ENCODE results near the gene PTAFR. TPM values are rescaled to one million over a fixed set of nuclear protein-coding genes. Genes with fewer than 3 reads are reported as not detected.
A peak's percentile ranks its signal among the peaks of the same experiment; 100 is the strongest.

PTAFR gene
- total and polyA plus RNA-seq, 2 of the 8 experiments (the other 6 are each of a cell fraction or from before 2014, with no cell fraction given) = 1.2 to 4.9 TPM

GRCh38 chr1:28113242-28113572 is 63.3 kb downstream of the PTAFR start:
- H2BK12ac ChIP-seq (ENCODE audit: low read depth, low read length) = no peak overlapping the region
- no peaks in the 10 kb centered on the region for H3K27me3 ChIP-seq (replicated peaks in 1 of 4; ENCODE audit: control insufficient read depth in 3 of 4, extremely low read depth in 1 of 4, insufficient read depth in 3 of 4, low read length in 3 of 4)
- H3K18ac ChIP-seq (ENCODE audit: extremely low read depth, low read length) = no peak overlapping the region
- POLR2A ChIA-PET (ENCODE audit: partially characterized antibody) = no interaction called here
- no peak overlapping the region for H4K5ac ChIP-seq (ENCODE audit: insufficient read length, low read depth, low read length)
- H3K14ac ChIP-seq (ENCODE audit: insufficient read length) = no peak overlapping the region
- TF ChIP-seq CTCF (IDR thresholded peaks at IDR 0.05; ENCODE audit: control extremely low read depth in 1 of 3, insufficient read depth in 1 of 3, low read depth in 1 of 3, low read length in 3 of 3) = peak; percentile 25 to 65 (median 33)
- TF ChIP-seq TBP (IDR thresholded peaks at IDR 0.05; ENCODE audit: low read depth, low read length) = no peak
- TF ChIP-seq TCF12 (IDR thresholded peaks at IDR 0.05; ENCODE audit: low read depth, low read length) = no peak
- no peak for TF ChIP-seq GTF2F1 (IDR thresholded peaks at IDR 0.05; ENCODE audit: borderline replicate concordance, low read depth, low read length)
- peak in 1 of 2 experiments; percentile 64; a peak in 2 of 4 replicates for TF ChIP-seq RAD21 (IDR thresholded peaks at IDR 0.05 in 1 of 2, conservative IDR thresholded peaks at IDR 0.05 in 1 of 2; ENCODE audit: low read depth in 2 of 2, low read length in 2 of 2)
- TF ChIP-seq CHD1 (IDR thresholded peaks at IDR 0.05; ENCODE audit: low read depth, low read length) = no peak
- TF ChIP-seq POLR2AphosphoS5 (IDR thresholded peaks at IDR 0.05; ENCODE audit: low read depth, low read length) = no peak
- no peak for TF ChIP-seq MAFK (IDR thresholded peaks at IDR 0.05; ENCODE audit: low read depth, low read length)
- TF ChIP-seq RBBP5 (IDR thresholded peaks at IDR 0.05; ENCODE audit: borderline replicate concordance, low read depth, low read length) = no peak
- TF ChIP-seq CBX8 (IDR thresholded peaks at IDR 0.05; ENCODE audit: borderline replicate concordance, low read depth, low read length) = no peak
- no peak for TF ChIP-seq SIRT6 (IDR thresholded peaks at IDR 0.05; ENCODE audit: low read length)
- no peak for TF ChIP-seq KDM5A (IDR thresholded peaks at IDR 0.05; ENCODE audit: low read length)
- no peaks in the 10 kb centered on the region for H3K36me3 ChIP-seq (ENCODE audit: control insufficient read depth in 2 of 4, insufficient read depth in 4 of 4, low read length in 3 of 4)
- no peak overlapping the region for H3K23ac ChIP-seq (ENCODE audit: insufficient read length)
- H3K4me3 ChIP-seq (ENCODE audit: extremely low read depth in 1 of 4, insufficient read depth in 2 of 4, low read depth in 3 of 4, low read length in 4 of 4) = no peak overlapping the region
- 0 out of 2 replicates have a peak, but pooled peaks cover 1% of the 10 kb centered on the region for H3K23me2 ChIP-seq (ENCODE audit: low read depth, low read length)
- DNase-seq (ENCODE audit: low read depth in 1 of 2, low spot score in 2 of 2) (no peak), FAIRE-seq (no peak)
- H2AFZ ChIP-seq (ENCODE audit: low read length) = no peak overlapping the region
- H2BK5ac ChIP-seq (ENCODE audit: low read depth, low read length) = no peak overlapping the region
- no peak overlapping the region for H2BK120ac ChIP-seq (replicated peaks; ENCODE audit: low read depth, low read length)
- CTCF ChIA-PET (ENCODE audit: partially characterized antibody) = interaction anchor here (0.6 to 5.6 kb wide), 16 partner anchors 8 to 133 kb away, joined by 3 to 80 read pairs (median 4); partner anchors contain the start of gene EYA3
- no peak overlapping the region for H3K4me2 ChIP-seq (ENCODE audit: insufficient read depth in 1 of 2, low read depth in 2 of 2, low read length in 2 of 2)
- no peaks in the 10 kb centered on the region for H3K9me3 ChIP-seq (ENCODE audit: insufficient read depth in 2 of 2, low read depth in 1 of 2, low read length in 1 of 2)
- H3K79me1 ChIP-seq (ENCODE audit: low read depth, low read length) = no peaks in the 10 kb centered on the region
- H3K79me2 ChIP-seq (ENCODE audit: control insufficient read depth in 1 of 2, insufficient read depth in 2 of 2, low read length in 2 of 2) = no peaks in the 10 kb centered on the region
- no peak overlapping the region for H3K9ac ChIP-seq (replicated peaks in 1 of 4; ENCODE audit: extremely low read depth in 1 of 4, low read depth in 3 of 4, low read length in 3 of 4)
- 87% methylated on average over 2 of the region's 3 CpGs; no CpG with 5 or more reads in 1 of the 2 experiments for WGBS, 2 experiments (ENCODE audit: extremely low coverage in 1 of 2, insufficient coverage in 1 of 2, insufficient read length in 1 of 2, insufficient replicate concordance in 2 of 2, low coverage in 1 of 2, low lambda C conversion rate in 2 of 2, missing lambda C conversion rate in 1 of 2)
- H4K8ac ChIP-seq (ENCODE audit: extremely low read depth, insufficient read depth, low read length) = no peak overlapping the region
- H4K91ac ChIP-seq (replicated peaks; ENCODE audit: insufficient read length, low read length) = no peak overlapping the region
- H3K56ac ChIP-seq (replicated peaks; ENCODE audit: insufficient read length, low read depth, low read length) = no peak overlapping the region
- H3K27ac ChIP-seq (ENCODE audit: low read depth, low read length) = no peak overlapping the region; the same call in 1 of the 2 replicates
- H2BK15ac ChIP-seq (ENCODE audit: low read length) = no peak overlapping the region
- H4K20me1 ChIP-seq (replicated peaks in 1 of 2; ENCODE audit: control insufficient read depth in 1 of 2, insufficient read depth in 2 of 2, low read length in 2 of 2) = no peaks in the 10 kb centered on the region
- H3K4ac ChIP-seq (replicated peaks; ENCODE audit: insufficient read length, low read depth, low read length) = no peak overlapping the region
- no peaks in the 10 kb centered on the region for H3K4me1 ChIP-seq (replicated peaks in 1 of 4; ENCODE audit: control insufficient read depth in 3 of 4, insufficient read depth in 4 of 4, low read length in 3 of 4)
- H2AK5ac ChIP-seq (ENCODE audit: low read depth, low read length) = no peak overlapping the region
- no peak overlapping the region for H2BK20ac ChIP-seq (ENCODE audit: low read length)
